Aorta (tissue), 5 donors: ENCODE measurements around the gene CDH16. TPM values are rescaled to one million over a fixed set of nuclear protein-coding genes. Genes with fewer than 3 reads are reported as not detected.

Source experiments
- ATAC-seq: fragments of 200-7000 bp; cut with Tn5 transposase; one replicate; pipeline ENCODE4 v1.9.1; 2022; ENCODE audit warnings: moderate library complexity; ENCODE audit not compliant: low FRiP score
- DNase-seq, 2 donors: peaks; one replicate each; pipeline ENCODE4 v3.0.0-alpha.2; 2020
- H3K27ac ChIP-seq, 2 donors: one replicate each; pipeline ENCODE4 v1.5.1; 2013; ENCODE audit warnings: low read length in 2 of 2, mild to moderate bottlenecking in 2 of 2, moderate library complexity in 2 of 2, control low read depth in 1 of 2, inconsistent platforms in 1 of 2, low read depth in 1 of 2
- H3K27me3 ChIP-seq, 2 donors: one replicate each; pipeline ENCODE4 v1.6.1; 2013; ENCODE audit warnings: control low read depth in 1 of 2, low read length in 1 of 2, mild to moderate bottlenecking in 1 of 2, moderate library complexity in 1 of 2; ENCODE audit not compliant: insufficient read depth in 2 of 2, control insufficient read depth in 1 of 2
- H3K36me3 ChIP-seq, 2 donors: one replicate each; pipeline ENCODE4 v1.6.1; 2013; ENCODE audit warnings: control low read depth in 1 of 2, low read length in 1 of 2, mild to moderate bottlenecking in 1 of 2; ENCODE audit not compliant: insufficient read depth in 2 of 2, control insufficient read depth in 1 of 2
- H3K4me1 ChIP-seq, 2 donors: one replicate each; pipeline ENCODE4 v1.6.1; 2013; ENCODE audit warnings: low read length in 2 of 2, control low read depth in 1 of 2, mild to moderate bottlenecking in 1 of 2, moderate library complexity in 1 of 2; ENCODE audit not compliant: insufficient read depth in 2 of 2, control insufficient read depth in 1 of 2
- H3K4me3 ChIP-seq, 2 donors: one replicate each; pipeline ENCODE4 v1.5.1; 2013; ENCODE audit warnings: low read length in 2 of 2, control low read depth in 1 of 2, mild to moderate bottlenecking in 1 of 2
- H3K9me3 ChIP-seq: one replicate; pipeline ENCODE4 v1.6.1; 2013; ENCODE audit warnings: mild to moderate bottlenecking, low read length; ENCODE audit not compliant: control insufficient read depth
- WGBS, 2 donors: extraction: QIAGEN DNeasy Blood & Tissue Kit; methylation state at CpG; one replicate each; pipeline ENCODE4 v1.1.7; 2013; 5-methylcytosine and 5-hydroxymethylcytosine counted together
- intact Hi-C, 2 donors: fragments of 100-400 bp; cut with DNase I; formaldehyde crosslinking; loops; one replicate each; pipeline versions ENCODE4 v1.14.2 to v1.15.0; 2022
- polyA plus RNA-seq, 2 donors: library from polyadenylated mRNA; stranded (reverse); fragments of 200-250 nt; gene quantifications; one replicate each; pipeline ENCODE4 v1.2.3, GENCODE V29; 2013
- total RNA-seq, 2 donors: library from RNA; stranded (reverse); fragmentation: NEBNext Ultra II Directional; extraction: Animal tissue kit (Norgen Biotek cat#: 25700); gene quantifications; one replicate each; pipeline ENCODE4 v1.2.1, GENCODE V29; 2021
- donor health status: healthy with polysubstance abuse.
- donor health status: Bipolar disorder and iron deficiency.
- donor health status: DM: no; HTN: no; CAD: no.
- donor health status: DM: no; HTN: no; CAD: no.
- donor health status: DM: yes; HTN: yes; CAD: no.

CDH16 gene
- total and polyA plus RNA-seq, 4 donors = 0.18 TPM; not detected in 3

- intact Hi-C loops = no loop called here
- Histone ChIP-seq H3K27me3 (no peaks in the 10 kb centered on the region), H3K36me3 (peaks cover 0 to 8% of the 10 kb centered on the region in 2 donors), H3K4me3 (no peak overlapping the region), H3K27ac (no peak overlapping the region), H3K4me1 (no peaks in the 10 kb centered on the region), H3K9me3 (no peaks in the 10 kb centered on the region)
- 91 to 92% methylated on average over 15 of the region's 15 CpGs for WGBS, 2 donors
- no peak for ATAC-seq
- no peak for DNase-seq
Measured at GRCh38 chr16:66943426-66944053, 24.9 kb upstream of the CDH16 start.

GRCh38 chr16:66942981-66943380 lies 24.3 kb upstream of the CDH16 start:
- WGBS, 2 donors = 83 to 95% methylated on average over 5 of the region's 5 CpGs
- DNase-seq (no peak), ATAC-seq (no peak)
- H3K27ac ChIP-seq = no peak overlapping the region
- H3K9me3 ChIP-seq = no peaks in the 10 kb centered on the region
- no peaks in the 10 kb centered on the region for H3K27me3 ChIP-seq
- no peaks in the 10 kb centered on the region for H3K4me1 ChIP-seq
- H3K36me3 ChIP-seq = peaks cover 0 to 8% of the 10 kb centered on the region in 2 donors
- no peak overlapping the region for H3K4me3 ChIP-seq
- intact Hi-C loops = no loop called here

- no peak overlapping the region for H3K27ac ChIP-seq
- ATAC-seq (no peak), DNase-seq (no peak)
- H3K27me3 ChIP-seq = no peaks in the 10 kb centered on the region
- peaks cover 0 to 8% of the 10 kb centered on the region in 2 donors for H3K36me3 ChIP-seq
- no peaks in the 10 kb centered on the region for H3K4me1 ChIP-seq
- no peak overlapping the region for H3K4me3 ChIP-seq
- WGBS, 2 donors = 93 to 94% methylated on average over 16 of the region's 16 CpGs
- intact Hi-C loops = no loop called here
- no peaks in the 10 kb centered on the region for H3K9me3 ChIP-seq
Measured at GRCh38 chr16:66940236-66940635, 21.6 kb upstream of the CDH16 start.

GRCh38 chr16:66939366-66939765 lies 20.7 kb upstream of the CDH16 start:
- intact Hi-C loops = no loop called here
- H3K4me3 ChIP-seq = no peak overlapping the region
- DNase-seq = no peak
- no peaks in the 10 kb centered on the region for H3K9me3 ChIP-seq
- no peaks in the 10 kb centered on the region for H3K27me3 ChIP-seq
- peaks cover 0 to 8% of the 10 kb centered on the region in 2 donors for H3K36me3 ChIP-seq
- H3K4me1 ChIP-seq = no peaks in the 10 kb centered on the region
- ATAC-seq = no peak
- H3K27ac ChIP-seq = no peak overlapping the region

GRCh38 chr16:66937725-66938337 lies 19.1 kb upstream of the CDH16 start:
- Histone ChIP-seq H3K27me3 (no peaks in the 10 kb centered on the region), H3K27ac (no peak overlapping the region), H3K4me3 (no peak overlapping the region), H3K36me3 (peaks cover 0 to 4% of the 10 kb centered on the region in 2 donors), H3K9me3 (no peaks in the 10 kb centered on the region), H3K4me1 (no peaks in the 10 kb centered on the region)
- 93 to 96% methylated on average over 10 of the region's 10 CpGs for WGBS, 2 donors
- ATAC-seq (no peak), DNase-seq (no peak)
- intact Hi-C loops = no loop called here

GRCh38 chr16:66936889-66937554 lies 18.3 kb upstream of the CDH16 start:
- no peaks in the 10 kb centered on the region for H3K9me3 ChIP-seq
- intact Hi-C loops = no loop called here
- H3K4me1 ChIP-seq = no peaks in the 10 kb centered on the region
- H3K4me3 ChIP-seq = no peak overlapping the region
- 81 to 95% methylated on average over 4 of the region's 4 CpGs for WGBS, 2 donors
- no peak for DNase-seq
- H3K36me3 ChIP-seq = peaks cover 0 to 4% of the 10 kb centered on the region in 2 donors
- no peak overlapping the region for H3K27ac ChIP-seq
- ATAC-seq = no peak
- H3K27me3 ChIP-seq = no peaks in the 10 kb centered on the region

- no peak for ATAC-seq
- no peaks in the 10 kb centered on the region for H3K27me3 ChIP-seq
- WGBS, 2 donors = 81 to 82% methylated on average over 6 of the region's 6 CpGs
- no peak overlapping the region for H3K27ac ChIP-seq
- H3K36me3 ChIP-seq = peaks cover 0 to 4% of the 10 kb centered on the region in 2 donors
- no peak for DNase-seq
- H3K9me3 ChIP-seq = no peaks in the 10 kb centered on the region
- no peaks in the 10 kb centered on the region for H3K4me1 ChIP-seq
- intact Hi-C loops = no loop called here
- no peak overlapping the region for H3K4me3 ChIP-seq
Measured at GRCh38 chr16:66936462-66936861, 17.8 kb upstream of the CDH16 start.

- no peaks in the 10 kb centered on the region for H3K9me3 ChIP-seq
- peak within 1 kb of the TSS in 1 of 2 donors; percentile 69 for H3K27ac ChIP-seq
- no peaks in the 10 kb centered on the region for H3K27me3 ChIP-seq
- no peaks in the 10 kb centered on the region for H3K4me1 ChIP-seq
- DNase-seq = peak; percentile 80 to 90
- peak; percentile 76 for ATAC-seq
- H3K4me3 ChIP-seq = peak within 1 kb of the TSS; percentile 31 to 44
- intact Hi-C loops = no loop called here
- peaks cover 0 to 2% of the 10 kb centered on the region in 2 donors for H3K36me3 ChIP-seq
- 15 to 16% methylated on average over 41 to 44 of the region's 44 CpGs for WGBS, 2 donors
Measured at GRCh38 chr16:66935314-66936011, 16.8 kb upstream of the CDH16 start, which contains the start of gene CES2. TSS of gene CES2 (plus strand) at chr16:66935516. CDS start at chr16:66935636, 120 bp downstream.
